ENCODE data around the gene C1orf21.

Gene C1orf21

DNA sequence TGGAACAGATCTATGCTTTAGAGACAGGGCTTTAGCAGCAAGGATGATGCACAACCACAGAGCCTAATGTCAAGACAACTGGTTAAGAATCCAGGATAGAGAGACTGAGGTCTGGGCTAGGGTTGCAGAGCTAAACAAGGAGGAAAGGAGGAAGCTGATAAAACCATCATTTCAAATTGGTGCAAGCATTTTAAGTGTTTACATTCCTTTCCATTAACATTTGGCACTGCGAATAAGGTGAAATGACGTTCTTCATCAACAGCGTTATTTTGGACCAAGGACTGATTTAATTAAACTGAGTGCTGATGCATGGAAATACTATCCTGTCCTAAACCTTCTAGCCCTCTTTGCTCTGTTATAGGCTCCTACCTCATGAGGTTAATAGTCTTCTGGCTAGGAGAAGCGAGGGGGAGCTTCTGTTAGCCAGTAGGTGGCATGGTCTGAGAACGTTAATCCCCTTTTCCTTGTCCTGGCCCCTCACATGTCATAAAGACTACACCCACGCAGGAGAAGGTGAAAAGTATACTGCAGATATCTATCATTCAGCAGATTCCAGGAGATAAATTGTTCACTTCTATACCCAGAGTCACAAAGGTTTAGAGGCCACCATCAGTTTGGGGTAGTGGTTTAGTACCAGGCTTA is 7.6 kb upstream of the C1orf21 start:
- Histone ChIP-seq H4K20me1 (no peaks in the 10 kb centered on the region), H3K36me3 (no peaks in the 10 kb centered on the region), H3K4me2 (no peak overlapping the region), H3K4me1 (peaks cover 0 to 18% (median 9%) of the 10 kb centered on the region in 10 experiments; a peak in 10 of 20 replicates), H3K9ac (no peak overlapping the region), H3K4me3 (no peak overlapping the region), H3K27ac (no peak overlapping the region), H3K27me3 (no peaks in the 10 kb centered on the region; a peak in 2 of 22 replicates), H3K9me3 (replicated peaks in 1 of 11) (no peaks in the 10 kb centered on the region)
- no peak for TF ChIP-seq Cebpa-rat (IDR thresholded peaks at IDR 0.05)

DNA sequence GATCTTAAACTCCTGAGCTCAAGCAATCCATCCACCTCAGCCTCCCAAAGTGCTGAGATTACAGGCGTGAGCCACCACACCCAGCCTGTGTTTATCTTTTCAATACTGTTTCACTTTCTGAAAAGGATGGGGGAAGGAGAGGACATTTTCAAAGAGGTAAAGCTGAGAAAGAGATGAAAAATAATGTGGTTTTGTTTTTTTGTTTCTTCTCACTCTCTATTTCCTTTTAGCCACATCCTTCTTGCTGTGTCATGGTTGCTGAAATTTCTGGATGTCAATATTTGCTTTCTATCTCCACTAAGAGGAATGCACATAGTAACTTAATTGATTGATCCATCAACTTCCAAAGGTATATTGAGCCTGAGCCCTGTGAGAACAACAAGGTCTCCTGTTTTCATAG is 6.4 kb upstream of the C1orf21 start:
- Histone ChIP-seq H4K20me1 (no peaks in the 10 kb centered on the region), H3K4me3 (no peak overlapping the region), H3K36me3 (no peaks in the 10 kb centered on the region), H3K4me2 (peak overlapping the region in 6 of 11 experiments; percentile 24 to 62 (median 46); a peak in 11 of 22 replicates), H3K27ac (peak overlapping the region in 3 of 11 experiments; percentile 33 to 43 (median 43); a peak in 4 of 22 replicates), H3K4me1 (peaks cover 0 to 20% (median 9%) of the 10 kb centered on the region in 10 experiments; a peak in 10 of 20 replicates), H3K9ac (no peak overlapping the region), H3K27me3 (peaks cover under 1 to 11% (median 7%) of the 10 kb centered on the region in 11 experiments; a peak in 14 of 22 replicates), H3K9me3 (replicated peaks in 1 of 11) (no peaks in the 10 kb centered on the region)
- TF ChIP-seq Cebpa-rat (IDR thresholded peaks at IDR 0.05), result no peak

DNA sequence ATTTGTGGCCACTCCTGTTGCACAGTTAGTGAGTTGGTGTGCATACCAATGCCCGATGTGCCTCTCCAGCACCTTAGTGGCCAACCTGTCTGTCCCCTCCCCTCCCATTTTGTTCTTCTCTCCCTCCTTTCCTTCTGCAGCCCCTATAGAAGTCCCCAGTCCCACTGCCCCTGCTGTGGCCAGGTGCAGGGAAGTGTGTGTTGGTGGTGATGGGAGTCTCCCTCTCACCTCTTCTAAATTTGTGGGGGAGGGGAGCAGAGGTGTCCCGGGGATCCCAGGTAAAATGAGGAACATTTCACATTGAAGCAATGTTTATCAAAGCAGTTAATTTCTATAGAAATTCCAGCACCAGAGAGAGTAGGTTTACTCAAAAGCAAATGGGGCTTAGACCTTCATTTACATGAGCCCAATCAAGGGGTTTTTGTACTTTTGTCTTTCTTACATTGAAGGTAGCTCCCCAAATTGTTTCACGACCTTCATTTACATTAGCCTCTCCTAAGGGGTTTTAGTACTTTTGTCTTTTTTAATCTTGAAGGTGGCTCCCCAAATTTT is 3.0 kb upstream of the C1orf21 start:
- Histone ChIP-seq H3K27me3 (peaks cover 13 to 44% (median 40%) of the 10 kb centered on the region in 11 experiments; a peak in 21 of 22 replicates), H3K9ac (no peak overlapping the region), H4K20me1 (0 out of 22 replicates have a peak, but pooled peaks cover 0 to 7% (median 0%) of the 10 kb centered on the region in 11 experiments), H3K4me1 (peaks cover 16 to 33% (median 19%) of the 10 kb centered on the region in 10 experiments), H3K27ac (no peak overlapping the region), H3K9me3 (replicated peaks in 1 of 11) (no peaks in the 10 kb centered on the region), H3K4me3 (no peak overlapping the region), H3K36me3 (no peaks in the 10 kb centered on the region), H3K4me2 (no peak overlapping the region)
- TF ChIP-seq Cebpa-rat (IDR thresholded peaks at IDR 0.05), result no peak

DNA sequence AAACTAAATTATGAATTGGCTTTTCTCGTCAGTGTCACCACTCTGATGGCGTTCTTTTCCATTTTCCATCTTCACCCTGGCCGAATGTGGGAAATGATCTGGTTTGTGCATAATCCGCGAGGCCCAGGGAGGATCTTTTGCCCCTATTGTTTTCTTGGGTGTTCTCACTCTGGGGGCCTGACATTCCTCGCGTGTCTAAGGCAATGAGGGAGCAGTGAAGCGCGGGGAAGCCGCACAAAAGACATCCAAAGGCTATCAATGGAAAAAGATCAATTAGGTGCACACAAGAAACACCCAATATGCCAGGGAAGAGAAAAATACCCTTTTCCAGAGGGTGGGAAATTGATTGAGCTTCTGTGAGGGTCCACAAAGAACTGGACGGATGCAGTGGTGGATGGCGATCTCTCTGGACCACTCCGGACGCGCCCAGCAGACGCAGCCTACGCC is 941 bp upstream of the C1orf21 start:
- Histone ChIP-seq H3K9me3 (replicated peaks in 1 of 11) (no peaks in the 10 kb centered on the region), H4K20me1 (peaks cover 0 to 22% (median 0%) of the 10 kb centered on the region in 11 experiments; a peak in 4 of 22 replicates), H3K9ac (peak overlapping the region; percentile 74 to 84 (median 81)), H3K27ac (peak overlapping the region in 9 of 11 experiments; percentile 58 to 77 (median 68); a peak in 15 of 22 replicates), H3K4me1 (peaks cover 10 to 37% (median 17%) of the 10 kb centered on the region in 10 experiments; a peak in 19 of 20 replicates), H3K4me3 (peak overlapping the region; percentile 74 to 92 (median 78)), H3K4me2 (peak overlapping the region; percentile 79 to 97 (median 95)), H3K27me3 (peaks cover 16 to 57% (median 54%) of the 10 kb centered on the region in 11 experiments; a peak in 21 of 22 replicates), H3K36me3 (no peaks in the 10 kb centered on the region)
- TF ChIP-seq Cebpa-rat (IDR thresholded peaks at IDR 0.05), result no peak

DNA sequence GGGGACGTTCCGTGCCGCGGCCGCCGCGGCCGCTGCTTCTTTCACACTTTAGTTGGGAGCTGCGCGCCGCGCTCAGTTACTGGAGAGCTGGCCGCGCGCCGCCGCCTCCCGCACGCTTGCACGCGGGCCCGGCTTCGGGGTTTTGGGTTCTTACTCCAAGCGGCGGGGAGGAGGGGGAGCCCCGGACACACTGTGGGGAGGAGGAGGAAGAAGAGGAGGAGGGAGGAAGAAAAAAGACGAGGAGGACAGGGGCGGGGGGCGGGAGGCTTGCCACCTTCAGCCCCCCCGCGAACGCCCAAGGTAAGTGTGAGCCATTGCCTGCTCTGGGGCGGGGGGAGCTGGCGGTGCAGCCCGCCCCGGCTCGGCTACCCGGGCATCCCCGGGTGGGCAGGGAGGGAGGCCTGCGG is 243 bp downstream of the C1orf21 start:
- Histone ChIP-seq H3K36me3 (no peaks in the 10 kb centered on the region), H3K4me1 (peaks cover 8 to 39% (median 17%) of the 10 kb centered on the region in 10 experiments; a peak in 18 of 20 replicates), H3K27ac (peak overlapping the region; percentile 52 to 77 (median 66); a peak in 19 of 22 replicates), H4K20me1 (peaks cover 0 to 33% (median 0%) of the 10 kb centered on the region in 11 experiments; a peak in 4 of 22 replicates), H3K27me3 (peaks cover 16 to 57% (median 54%) of the 10 kb centered on the region in 11 experiments; a peak in 21 of 22 replicates), H3K9me3 (replicated peaks in 1 of 11) (no peaks in the 10 kb centered on the region), H3K9ac (peak overlapping the region; percentile 74 to 84 (median 81)), H3K4me2 (peak overlapping the region; percentile 79 to 97 (median 95)), H3K4me3 (peak overlapping the region; percentile 74 to 92 (median 78))
- no peak for TF ChIP-seq Cebpa-rat (IDR thresholded peaks at IDR 0.05)

DNA sequence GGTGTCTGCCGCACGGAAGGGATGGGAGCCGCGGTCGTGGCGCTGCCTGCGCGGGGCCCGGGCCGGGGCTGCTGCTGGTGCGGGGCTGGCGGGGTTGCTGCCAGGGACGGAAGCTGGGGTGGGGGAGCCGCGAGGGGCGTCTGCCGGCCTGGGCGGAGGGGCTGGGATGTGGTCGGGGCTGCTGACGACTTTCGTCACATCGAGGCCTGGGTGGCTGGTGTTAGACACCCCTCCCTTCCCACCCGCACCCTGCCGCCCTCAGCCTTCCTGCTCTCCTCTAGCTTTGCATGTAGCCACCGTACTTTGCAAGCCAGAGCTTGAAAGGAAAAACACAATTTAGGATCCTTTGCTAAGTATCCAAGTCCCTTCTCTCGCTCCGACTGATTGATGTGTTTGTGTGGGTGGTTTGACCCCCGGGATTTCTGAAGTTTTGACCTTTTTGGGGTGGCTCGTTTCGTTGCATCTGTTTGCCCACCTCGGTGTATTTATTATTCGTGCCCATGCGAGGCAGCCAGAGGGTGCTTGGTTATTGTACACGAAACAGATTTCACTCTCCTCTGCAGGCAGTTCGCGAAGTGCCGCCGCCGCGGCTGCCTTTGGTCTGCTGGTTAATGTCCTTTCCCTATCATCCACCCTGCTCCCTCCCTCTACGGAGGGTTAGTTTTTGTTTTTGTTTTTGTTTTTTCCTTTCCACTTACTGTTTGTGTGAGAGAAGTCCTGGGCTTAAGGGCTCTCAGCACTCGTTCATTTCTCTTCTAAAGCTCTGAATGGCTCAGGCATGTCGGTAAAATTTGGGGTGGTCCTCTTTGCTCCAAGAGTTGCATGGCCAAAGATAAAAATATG is 868 bp downstream of the C1orf21 start:
- peak overlapping the region; percentile 74 to 84 (median 81) for H3K9ac ChIP-seq
- H3K4me3 ChIP-seq, result peak overlapping the region; percentile 74 to 92 (median 78)
- H3K4me1 ChIP-seq, result peaks cover 8 to 43% (median 17%) of the 10 kb centered on the region in 10 experiments; a peak in 18 of 20 replicates
- TF ChIP-seq Cebpa-rat (IDR thresholded peaks at IDR 0.05), result no peak
- peaks cover 16 to 57% (median 54%) of the 10 kb centered on the region in 11 experiments; a peak in 21 of 22 replicates for H3K27me3 ChIP-seq
- H3K9me3 ChIP-seq (replicated peaks in 1 of 11), result no peaks in the 10 kb centered on the region
- H4K20me1 ChIP-seq, result peaks cover 0 to 40% (median 0%) of the 10 kb centered on the region in 11 experiments; a peak in 5 of 22 replicates
- H3K27ac ChIP-seq, result peak overlapping the region; percentile 52 to 77 (median 66); a peak in 18 of 22 replicates
- H3K4me2 ChIP-seq, result peak overlapping the region; percentile 79 to 97 (median 95)
- no peaks in the 10 kb centered on the region for H3K36me3 ChIP-seq

DNA sequence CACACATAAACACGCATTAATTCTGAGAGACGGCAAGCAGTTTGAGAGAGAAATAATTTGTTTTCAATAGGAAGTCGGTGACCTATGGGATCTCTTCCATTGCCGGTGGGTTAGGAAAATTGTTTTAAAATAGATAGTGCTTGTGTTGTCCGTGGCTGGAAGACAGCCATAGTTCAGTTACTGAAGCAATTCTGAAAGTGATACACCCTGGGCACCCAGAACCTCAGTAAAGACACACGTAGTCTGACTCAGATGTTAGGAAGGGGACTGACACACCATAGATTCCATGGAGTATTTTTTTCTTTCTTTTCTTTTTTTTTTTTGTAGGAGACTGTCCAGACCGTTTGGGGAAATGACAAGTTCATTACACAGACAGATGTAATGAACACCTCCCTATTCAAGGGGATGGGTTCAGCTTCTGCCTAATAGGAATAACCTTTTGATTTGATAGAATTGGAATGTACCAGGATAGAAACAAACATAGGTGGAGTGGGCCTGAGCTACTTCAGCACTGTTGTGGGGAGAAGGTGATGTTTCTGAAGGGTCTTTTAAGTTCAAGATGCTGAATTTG is 1.6 kb downstream of the C1orf21 start:
- Histone ChIP-seq H3K4me1 (peaks cover 8 to 50% (median 17%) of the 10 kb centered on the region in 10 experiments; a peak in 18 of 20 replicates), H3K4me3 (peak overlapping the region; percentile 74 to 92 (median 78)), H3K4me2 (peak overlapping the region; percentile 79 to 97 (median 95)), H3K9me3 (replicated peaks in 1 of 11) (no peaks in the 10 kb centered on the region), H3K9ac (peak overlapping the region; percentile 74 to 84 (median 81); a peak in 21 of 22 replicates), H3K27ac (peak overlapping the region in 5 of 11 experiments; percentile 45 to 77 (median 67); a peak in 8 of 22 replicates), H3K27me3 (peaks cover 16 to 57% (median 54%) of the 10 kb centered on the region in 11 experiments; a peak in 21 of 22 replicates), H3K36me3 (no peaks in the 10 kb centered on the region), H4K20me1 (peaks cover 0 to 47% (median 0%) of the 10 kb centered on the region in 11 experiments; a peak in 5 of 22 replicates)
- TF ChIP-seq Cebpa-rat (IDR thresholded peaks at IDR 0.05), result no peak

DNA sequence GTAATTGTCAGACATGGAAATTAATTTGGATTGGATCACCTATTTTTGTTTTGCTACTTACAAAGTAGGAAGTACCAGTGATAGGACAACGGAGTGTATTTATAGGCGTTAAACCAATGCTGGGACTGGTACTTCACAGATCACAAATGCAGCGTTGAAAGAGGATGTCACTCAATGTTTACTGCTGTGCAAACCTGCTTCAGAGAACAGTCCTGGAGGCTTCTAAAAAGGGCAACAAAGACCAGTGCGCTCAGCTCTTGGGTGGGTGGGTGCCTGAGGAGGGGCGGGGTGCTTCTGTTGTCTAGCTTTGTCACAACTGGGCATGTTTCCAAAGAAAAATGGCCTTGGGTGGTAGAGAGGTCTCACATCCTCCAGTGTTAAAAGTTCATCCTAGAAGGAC is 2.1 kb downstream of the C1orf21 start:
- Histone ChIP-seq H3K4me3 (peak overlapping the region in 4 of 10 experiments; percentile 74 to 92 (median 85); a peak in 7 of 20 replicates), H3K9me3 (replicated peaks in 1 of 11) (no peaks in the 10 kb centered on the region), H3K27me3 (peaks cover 16 to 57% (median 54%) of the 10 kb centered on the region in 11 experiments; a peak in 21 of 22 replicates), H3K4me2 (peak overlapping the region; percentile 79 to 97 (median 95)), H3K4me1 (peaks cover 8 to 53% (median 17%) of the 10 kb centered on the region in 10 experiments; a peak in 18 of 20 replicates), H3K27ac (0 out of 22 replicates have a peak overlapping the region, but pooled peaks of 1 of the 11 experiments have one; percentile 66), H4K20me1 (peaks cover 0 to 52% (median 0%) of the 10 kb centered on the region in 11 experiments; a peak in 5 of 22 replicates), H3K9ac (peak overlapping the region in 3 of 11 experiments; percentile 75 to 84 (median 75); a peak in 5 of 22 replicates), H3K36me3 (no peaks in the 10 kb centered on the region)
- no peak for TF ChIP-seq Cebpa-rat (IDR thresholded peaks at IDR 0.05)

Data from BLaER1 treated with 17β-estradiol and CSF1 and Interleukin-3, amounts not matched to agents 10 nM and 100 nM (cell line).